Neuronal stem cell (in vitro differentiated cells): ENCODE results near the gene AHCYL2.
"Not testable (repeated sequence)": the region's sequence is repeated elsewhere in the genome, so short reads cannot be mapped to it uniquely, and the experiment has no call there.

Experiments used
- DNase-seq: peaks from one replicate; pipeline ENCODE4 v3.0.0-alpha.2; 2013; ENCODE audit warnings: low spot score
- H2AFZ ChIP-seq: one replicate; pipeline ENCODE4 v1.6.1; 2013; ENCODE audit warnings: mild to moderate bottlenecking, low read length, inconsistent platforms
- H2AK5ac ChIP-seq: 2 replicates; pipeline ENCODE4 v1.6.1; 2013; ENCODE audit warnings: low read depth, mild to moderate bottlenecking, inconsistent platforms, low read length, moderate library complexity, mixed read lengths
- H2BK120ac ChIP-seq: 2 replicates; pipeline ENCODE4 v1.6.1; 2013; ENCODE audit warnings: low read depth, mild to moderate bottlenecking, inconsistent platforms, low read length, moderate library complexity, mixed read lengths
- H2BK12ac ChIP-seq: one replicate; pipeline ENCODE4 v1.6.1; 2013; ENCODE audit warnings: low read length, inconsistent platforms
- H2BK15ac ChIP-seq: 2 replicates; pipeline ENCODE4 v1.6.1; 2013; ENCODE audit warnings: mild to moderate bottlenecking, low read length, inconsistent platforms, mixed read lengths
- H2BK5ac ChIP-seq: one replicate; pipeline ENCODE4 v1.6.1; 2013; ENCODE audit warnings: inconsistent platforms, mild to moderate bottlenecking, low read length, moderate library complexity
- H3K14ac ChIP-seq: one replicate; pipeline ENCODE4 v1.6.1; 2013; ENCODE audit warnings: low read length, inconsistent platforms
- H3K18ac ChIP-seq: 2 replicates; pipeline ENCODE4 v1.6.1; 2013; ENCODE audit warnings: low read length, inconsistent platforms
- H3K23ac ChIP-seq: 2 replicates; pipeline ENCODE4 v1.6.1; 2013; ENCODE audit warnings: low read depth, mild to moderate bottlenecking, mixed read lengths, low read length, inconsistent platforms; ENCODE audit not compliant: poor library complexity
- H3K27ac ChIP-seq: replicated peaks from 3 replicates; pipeline ENCODE4 v1.5.1; 2013; ENCODE audit warnings: low read length, inconsistent platforms
- H3K27me3 ChIP-seq, 3 experiments: 2 replicates each; pipeline ENCODE4 v1.6.1; 2013; ENCODE audit warnings: low read length in 3 of 3, mild to moderate bottlenecking in 2 of 3, inconsistent platforms in 1 of 3, low read depth in 1 of 3, mixed read lengths in 1 of 3, moderate library complexity in 1 of 3; ENCODE audit not compliant: control insufficient read depth in 3 of 3, insufficient read depth in 3 of 3
- H3K36me3 ChIP-seq, 2 donors: replicated peaks in 1 of 2; 2 replicates each; pipeline ENCODE4 v1.6.1; 2013; ENCODE audit warnings: low read length in 2 of 2; ENCODE audit not compliant: control insufficient read depth in 2 of 2, insufficient read depth in 2 of 2
- H3K4ac ChIP-seq: 2 replicates; pipeline ENCODE4 v1.6.1; 2013; ENCODE audit warnings: inconsistent platforms, mild to moderate bottlenecking, low read length, moderate library complexity
- H3K4me1 ChIP-seq, 2 donors: 1 replicate in 1 of 2; 2 replicates in 1 of 2; pipeline ENCODE4 v1.6.1; 2013; ENCODE audit warnings: low read length in 2 of 2, low read depth in 1 of 2; ENCODE audit not compliant: control insufficient read depth in 2 of 2, insufficient read depth in 1 of 2
- H3K4me2 ChIP-seq: one replicate; pipeline ENCODE4 v1.6.1; 2013; ENCODE audit warnings: mild to moderate bottlenecking, low read length, inconsistent platforms; ENCODE audit not compliant: insufficient read depth, poor library complexity, severe bottlenecking
- H3K4me3 ChIP-seq, 2 donors: 2 replicates each; pipeline ENCODE4 v1.5.1; 2013; ENCODE audit warnings: low read length in 2 of 2, mild to moderate bottlenecking in 2 of 2, inconsistent platforms in 1 of 2, moderate library complexity in 1 of 2
- H3K79me1 ChIP-seq: one replicate; pipeline ENCODE4 v1.6.1; 2013; ENCODE audit warnings: low read depth, mild to moderate bottlenecking, inconsistent platforms, low read length, moderate library complexity
- H3K9ac ChIP-seq: one replicate; pipeline ENCODE4 v1.6.1; 2013; ENCODE audit warnings: mild to moderate bottlenecking, low read depth, low read length, inconsistent platforms; ENCODE audit not compliant: poor library complexity
- H3K9me3 ChIP-seq, 2 donors: replicated peaks in 1 of 2; 2 replicates each; pipeline versions ENCODE3 to v1.6.1; 2013; ENCODE audit warnings: low read length in 2 of 2, mild to moderate bottlenecking in 2 of 2, inconsistent platforms in 1 of 2, low read depth in 1 of 2, mixed read lengths in 1 of 2, moderate library complexity in 1 of 2; ENCODE audit not compliant: control insufficient read depth in 2 of 2, insufficient read depth in 1 of 2
- H4K8ac ChIP-seq: one replicate; pipeline ENCODE4 v1.6.1; 2013; ENCODE audit warnings: low read depth, mild to moderate bottlenecking, inconsistent platforms, low read length, moderate library complexity
- H4K91ac ChIP-seq: one replicate; pipeline ENCODE4 v1.6.1; 2013; ENCODE audit warnings: low read length, low read depth, mild to moderate bottlenecking, inconsistent platforms; ENCODE audit not compliant: poor library complexity
- WGBS, 2 donors: extraction: QIAGEN DNeasy Blood & Tissue Kit; methylation state at CpG; one replicate each; pipeline ENCODE4 v1.1.7; 2013; ENCODE audit warnings: missing lambda C conversion rate in 2 of 2, mixed read lengths in 1 of 2; ENCODE audit not compliant: insufficient read length in 2 of 2, insufficient replicate concordance in 1 of 2; ENCODE audit errors: extremely low coverage in 2 of 2; 5-methylcytosine and 5-hydroxymethylcytosine counted together

The AHCYL2 gene

GRCh38 chr7:129351320-129351719, 126.5 kb downstream of the AHCYL2 start:
- Histone ChIP-seq H2AK5ac (no peak overlapping the region), H3K4me1 (no peaks in the 10 kb centered on the region), H2BK120ac (no peak overlapping the region), H3K4me2 (no peak overlapping the region), H2BK12ac (no peak overlapping the region), H3K18ac (no peak overlapping the region), H3K79me1 (no peaks in the 10 kb centered on the region), H3K9me3 (no peaks in the 10 kb centered on the region), H2BK5ac (no peak overlapping the region), H3K4me3 (no peak overlapping the region), H3K4ac (no peak overlapping the region), H3K27ac (no peak overlapping the region), H3K27me3 (no peaks in the 10 kb centered on the region), H3K14ac (no peak overlapping the region), H2AFZ (no peak overlapping the region), H4K91ac (no peak overlapping the region), H3K23ac (no peak overlapping the region), H2BK15ac (no peak overlapping the region), H4K8ac (no peak overlapping the region), H3K9ac (no peak overlapping the region), H3K36me3 (peaks cover 0 to 25% of the 10 kb centered on the region in 2 donors)
- DNase-seq, result no peak
- WGBS, 2 donors, result no CpG with 5 or more reads among the region's 3 CpGs

GRCh38 chr7:129353104-129353503, 128.3 kb downstream of the AHCYL2 start:
- WGBS, 2 donors, result no CpG with 5 or more reads among the region's 5 CpGs
- not testable (repeated sequence) for H2BK15ac ChIP-seq, H3K4me1 ChIP-seq, DNase-seq, H2BK120ac ChIP-seq, H3K9me3 ChIP-seq, H4K8ac ChIP-seq, H2AK5ac ChIP-seq, H3K23ac ChIP-seq, H2AFZ ChIP-seq, H2BK12ac ChIP-seq, H3K27ac ChIP-seq, H3K27me3 ChIP-seq, H4K91ac ChIP-seq, H2BK5ac ChIP-seq, H3K4ac ChIP-seq, H3K18ac ChIP-seq, H3K4me2 ChIP-seq, H3K79me1 ChIP-seq, H3K9ac ChIP-seq, H3K14ac ChIP-seq, H3K4me3 ChIP-seq
- H3K36me3 ChIP-seq, result peaks cover 0 to 25% of the 10 kb centered on the region in 2 donors

GRCh38 chr7:129354428-129355157, 129.8 kb downstream of the AHCYL2 start:
- Histone ChIP-seq H2AK5ac (no peak overlapping the region), H4K8ac (no peak overlapping the region), H3K9me3 (no peaks in the 10 kb centered on the region), H3K4me2 (no peak overlapping the region), H2BK15ac (no peak overlapping the region), H3K23ac (no peak overlapping the region), H3K14ac (no peak overlapping the region), H4K91ac (no peak overlapping the region), H2BK120ac (no peak overlapping the region), H3K4me1 (no peaks in the 10 kb centered on the region), H3K79me1 (no peaks in the 10 kb centered on the region), H2AFZ (no peak overlapping the region), H3K27me3 (no peaks in the 10 kb centered on the region), H3K18ac (no peak overlapping the region), H3K4me3 (no peak overlapping the region), H2BK12ac (no peak overlapping the region), H2BK5ac (no peak overlapping the region), H3K27ac (no peak overlapping the region), H3K36me3 (peaks cover 0 to 25% of the 10 kb centered on the region in 2 donors), H3K4ac (no peak overlapping the region), H3K9ac (no peak overlapping the region)
- no CpG with 5 or more reads among the region's 5 CpGs for WGBS, 2 donors
- DNase-seq, result no peak

GRCh38 chr7:129356176-129356575, 131.3 kb downstream of the AHCYL2 start:
- H4K8ac ChIP-seq, result no peak overlapping the region
- no peak overlapping the region for H2BK120ac ChIP-seq
- H3K18ac ChIP-seq, result no peak overlapping the region
- H2BK12ac ChIP-seq, result no peak overlapping the region
- no peaks in the 10 kb centered on the region for H3K9me3 ChIP-seq
- H2BK5ac ChIP-seq, result no peak overlapping the region
- H3K4me1 ChIP-seq, result no peaks in the 10 kb centered on the region
- H2AK5ac ChIP-seq, result no peak overlapping the region
- H3K27ac ChIP-seq, result no peak overlapping the region
- no peak overlapping the region for H3K4ac ChIP-seq
- no peak overlapping the region for H3K4me3 ChIP-seq
- H3K79me1 ChIP-seq, result no peaks in the 10 kb centered on the region
- H3K9ac ChIP-seq, result no peak overlapping the region
- H3K27me3 ChIP-seq, result no peaks in the 10 kb centered on the region
- H3K36me3 ChIP-seq, result peaks cover 0 to 25% of the 10 kb centered on the region in 2 donors
- no peak overlapping the region for H3K4me2 ChIP-seq
- H3K23ac ChIP-seq, result no peak overlapping the region
- H4K91ac ChIP-seq, result no peak overlapping the region
- H3K14ac ChIP-seq, result no peak overlapping the region
- no peak overlapping the region for H2BK15ac ChIP-seq
- no peak for DNase-seq
- H2AFZ ChIP-seq, result no peak overlapping the region
